GM18873 (cell line): Measurements from ENCODE around the gene ERN1.

ENCODE experiments used
- ATAC-seq: cut with Tn5 transposase; IDR thresholded peaks from one replicate; pipeline ENCODE4 v1.9.1; 2021; ENCODE audit warnings: mild to moderate bottlenecking, moderate library complexity, moderate number of reproducible peaks; ENCODE audit not compliant: unreplicated experiment, low FRiP score

Gene ERN1

DNA sequence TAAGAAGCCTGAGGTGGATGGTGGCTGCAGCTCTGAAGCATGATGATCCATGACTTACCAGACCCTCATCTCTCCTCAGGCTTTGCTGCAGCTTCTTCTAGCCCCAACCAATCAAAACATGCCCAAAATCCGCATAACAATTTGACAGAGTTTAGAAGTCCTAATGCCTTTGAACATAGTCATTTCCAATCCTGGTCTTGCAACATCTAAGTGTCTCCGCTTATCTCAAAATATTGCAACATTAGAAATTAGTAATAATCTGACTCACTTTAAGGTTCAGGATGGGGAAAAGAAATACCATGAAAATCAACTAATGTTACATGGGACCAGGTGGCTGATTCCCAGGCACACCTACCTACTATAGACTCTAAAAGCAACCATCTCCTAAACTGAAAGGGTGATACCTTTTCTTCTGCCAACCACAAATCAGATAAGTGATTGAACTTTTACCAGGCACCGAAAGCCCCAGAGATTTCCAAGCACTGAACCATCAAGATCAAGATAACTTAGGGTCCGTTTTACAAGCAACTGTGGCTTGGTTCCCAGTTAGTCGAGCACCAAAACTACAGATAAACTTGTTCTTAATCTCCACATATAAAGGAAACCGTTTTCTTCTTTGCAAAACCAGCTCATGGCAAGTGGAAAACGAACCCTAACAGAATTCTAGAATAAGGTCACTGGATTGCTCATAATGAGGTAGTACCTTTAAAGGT lies 14.0 kb downstream of the ERN1 start:
- ATAC-seq = no peak

DNA sequence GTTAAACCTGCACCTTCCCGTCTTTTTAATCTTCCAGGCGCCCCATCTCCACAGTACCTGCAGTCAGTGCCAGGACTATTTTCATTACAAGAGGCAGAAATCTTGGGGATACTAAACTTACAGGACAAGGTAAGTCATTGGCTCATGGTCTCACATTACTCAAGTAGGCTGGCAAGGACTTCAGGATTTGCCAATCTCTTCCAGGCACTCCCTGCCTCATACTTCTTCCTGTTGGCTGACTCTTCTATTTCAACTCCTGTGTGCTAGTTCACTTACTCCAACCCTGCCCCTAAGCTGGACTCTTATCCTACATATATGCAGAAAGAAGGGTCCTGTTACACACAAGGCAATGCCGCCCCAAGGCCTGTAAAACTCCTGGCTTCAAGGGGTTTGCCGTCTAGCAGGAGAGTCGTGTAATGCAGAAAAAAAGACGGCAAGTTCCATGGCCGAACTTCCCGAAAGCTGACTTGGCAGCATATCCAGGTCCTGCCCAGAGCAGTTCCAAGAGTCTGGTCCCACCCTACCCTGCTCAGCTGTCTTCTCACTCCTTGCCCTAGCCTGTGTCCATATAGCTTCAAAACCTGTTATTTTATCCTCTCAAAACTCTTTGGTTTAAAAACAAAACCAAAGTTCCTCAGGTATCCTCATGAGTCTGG lies 14.8 kb downstream of the ERN1 start:
- no peak for ATAC-seq

DNA sequence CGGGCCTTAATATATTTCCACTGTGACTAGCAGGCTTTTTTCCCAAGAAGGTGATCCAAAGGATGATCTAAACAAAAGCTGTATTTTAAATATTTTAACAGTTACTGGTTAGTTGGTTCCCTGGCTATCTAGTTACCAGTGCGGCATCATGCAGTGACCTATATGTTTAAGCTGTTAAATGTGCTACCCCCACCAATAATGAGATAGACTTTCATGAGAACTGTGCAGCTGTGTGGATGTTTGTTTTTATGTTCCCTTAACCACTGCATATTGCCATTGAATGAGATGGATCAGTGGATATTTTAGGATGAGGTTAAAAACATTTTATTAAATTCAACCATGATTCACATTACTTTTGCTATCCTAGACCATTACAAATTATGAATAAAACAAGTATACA lies 16.9 kb downstream of the ERN1 start:
- no peak for ATAC-seq

DNA sequence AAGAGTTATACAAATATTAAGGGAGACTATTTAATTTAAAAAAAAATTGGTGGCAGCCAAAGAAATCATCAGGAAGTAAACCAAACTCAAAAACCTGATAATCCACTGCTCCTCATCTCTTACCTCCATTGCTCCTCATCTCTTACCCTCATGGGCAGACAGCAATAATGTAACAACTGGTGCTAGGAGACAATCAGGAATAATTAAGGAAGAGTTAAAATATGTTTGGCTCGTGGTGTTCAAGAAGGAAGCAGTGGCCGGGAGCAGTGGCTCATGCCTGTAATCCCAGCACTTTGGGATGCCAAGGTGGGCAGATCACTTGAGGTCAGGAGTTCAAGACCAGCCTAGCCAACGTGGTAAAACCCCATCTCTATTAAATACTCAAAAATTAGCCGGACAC lies 18.1 kb downstream of the ERN1 start:
- no peak for ATAC-seq

DNA sequence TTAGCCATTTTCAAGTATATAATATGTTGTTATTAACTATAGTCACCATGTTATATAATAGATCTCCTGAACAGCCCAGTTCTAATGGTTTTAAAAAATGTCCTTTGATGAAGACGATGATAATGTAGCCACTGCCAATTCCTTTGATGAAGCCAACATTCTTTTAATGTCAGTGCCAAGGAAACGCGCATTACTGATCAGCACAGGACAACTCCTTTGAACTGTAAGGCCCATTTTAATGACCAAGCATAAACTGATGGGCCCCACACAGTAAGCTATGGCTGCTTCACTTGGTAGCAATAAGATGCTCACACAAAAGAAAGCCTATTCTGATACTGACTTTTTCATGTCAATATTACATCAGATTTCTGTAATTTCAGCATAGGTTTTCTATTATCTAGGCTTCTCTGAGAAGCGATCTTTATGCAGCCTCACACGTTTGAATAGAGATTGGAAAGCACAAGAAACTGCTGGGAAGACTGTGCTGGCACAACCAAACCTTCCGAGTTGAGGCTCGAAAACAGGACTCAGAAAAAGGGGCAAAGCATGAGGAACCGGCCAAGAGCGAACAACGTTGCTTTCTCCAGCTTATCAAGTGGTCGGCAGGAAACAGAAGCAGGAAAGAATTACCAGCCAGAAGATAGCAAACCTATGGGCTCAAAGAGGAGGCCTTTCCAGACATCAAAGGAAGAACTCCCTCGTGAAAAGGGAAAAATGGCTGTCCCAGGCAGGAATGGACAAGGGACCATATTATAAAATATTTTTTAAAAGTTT lies 19.4 kb downstream of the ERN1 start:
- ATAC-seq = no peak

DNA sequence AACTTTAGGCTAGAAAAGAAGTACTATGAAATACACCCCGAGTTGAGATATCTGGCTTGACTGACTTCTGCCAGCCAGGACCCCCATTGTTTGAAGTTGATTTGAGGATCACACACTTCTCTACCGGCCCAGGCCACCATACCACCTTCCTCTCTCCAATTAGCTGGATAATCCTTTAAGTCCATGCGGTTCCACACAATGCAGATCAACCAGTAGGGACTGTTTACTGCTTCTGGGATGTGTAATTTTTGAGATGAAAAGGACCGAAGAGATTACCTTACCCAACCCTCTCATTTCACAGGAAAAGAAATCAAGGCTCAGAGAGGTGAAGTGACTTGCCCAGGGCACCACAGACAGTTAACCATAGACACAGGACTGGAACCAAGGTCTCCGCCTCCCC lies 20.5 kb downstream of the ERN1 start:
- ATAC-seq = no peak

DNA sequence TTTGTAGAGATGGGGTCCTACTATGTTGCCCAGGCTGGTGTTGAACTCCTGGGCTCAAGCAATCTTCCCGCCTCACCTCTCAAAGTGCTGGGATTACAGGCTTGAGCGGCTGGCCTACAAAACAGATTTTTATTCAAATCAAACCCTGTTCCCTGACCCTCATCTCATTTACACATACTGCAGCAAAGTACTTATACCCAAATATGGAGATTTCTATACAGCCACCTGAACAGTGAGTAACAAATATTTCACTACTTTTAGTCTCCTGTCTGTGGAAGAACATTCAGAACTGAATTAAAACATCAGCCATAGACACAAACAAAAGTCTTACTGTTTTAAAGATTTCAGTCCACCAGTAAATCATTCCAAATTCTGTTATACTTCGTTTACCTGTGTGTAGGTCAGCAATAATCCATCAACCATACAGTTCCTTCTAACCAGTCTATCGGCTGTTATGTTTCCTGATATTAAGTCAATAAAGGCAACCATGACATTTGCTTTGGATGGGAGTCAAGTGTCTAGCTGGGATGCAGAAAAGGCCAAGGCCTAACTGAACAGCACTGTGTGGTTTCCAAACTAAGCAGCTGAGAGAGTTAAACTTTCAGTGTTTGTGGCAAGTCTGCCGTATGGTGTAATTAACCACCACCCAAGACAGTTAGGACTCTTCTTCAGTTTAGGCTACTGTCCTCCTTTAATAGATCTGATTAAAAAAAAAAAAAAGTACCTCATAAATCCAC lies 22.3 kb downstream of the ERN1 start:
- ATAC-seq = no peak

DNA sequence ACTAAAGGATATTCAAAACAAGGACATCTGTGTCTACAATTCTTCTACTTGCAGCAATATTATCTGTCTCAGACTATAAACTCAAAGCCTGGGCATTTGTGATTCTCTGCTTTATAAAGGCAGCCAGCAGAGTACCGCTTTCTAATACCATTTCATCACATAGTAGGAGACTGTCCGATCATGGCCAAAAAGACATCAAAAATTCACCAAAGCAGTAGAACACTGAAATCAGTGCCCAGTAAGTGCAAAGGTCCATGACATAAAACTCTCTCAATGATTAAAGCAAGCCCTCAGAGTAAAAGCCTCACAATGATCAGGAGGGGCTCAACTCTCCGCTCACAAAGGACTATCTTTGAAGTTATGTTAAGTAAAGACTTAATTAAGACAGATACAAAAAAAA lies 23.0 kb downstream of the ERN1 start:
- ATAC-seq = no peak

DNA sequence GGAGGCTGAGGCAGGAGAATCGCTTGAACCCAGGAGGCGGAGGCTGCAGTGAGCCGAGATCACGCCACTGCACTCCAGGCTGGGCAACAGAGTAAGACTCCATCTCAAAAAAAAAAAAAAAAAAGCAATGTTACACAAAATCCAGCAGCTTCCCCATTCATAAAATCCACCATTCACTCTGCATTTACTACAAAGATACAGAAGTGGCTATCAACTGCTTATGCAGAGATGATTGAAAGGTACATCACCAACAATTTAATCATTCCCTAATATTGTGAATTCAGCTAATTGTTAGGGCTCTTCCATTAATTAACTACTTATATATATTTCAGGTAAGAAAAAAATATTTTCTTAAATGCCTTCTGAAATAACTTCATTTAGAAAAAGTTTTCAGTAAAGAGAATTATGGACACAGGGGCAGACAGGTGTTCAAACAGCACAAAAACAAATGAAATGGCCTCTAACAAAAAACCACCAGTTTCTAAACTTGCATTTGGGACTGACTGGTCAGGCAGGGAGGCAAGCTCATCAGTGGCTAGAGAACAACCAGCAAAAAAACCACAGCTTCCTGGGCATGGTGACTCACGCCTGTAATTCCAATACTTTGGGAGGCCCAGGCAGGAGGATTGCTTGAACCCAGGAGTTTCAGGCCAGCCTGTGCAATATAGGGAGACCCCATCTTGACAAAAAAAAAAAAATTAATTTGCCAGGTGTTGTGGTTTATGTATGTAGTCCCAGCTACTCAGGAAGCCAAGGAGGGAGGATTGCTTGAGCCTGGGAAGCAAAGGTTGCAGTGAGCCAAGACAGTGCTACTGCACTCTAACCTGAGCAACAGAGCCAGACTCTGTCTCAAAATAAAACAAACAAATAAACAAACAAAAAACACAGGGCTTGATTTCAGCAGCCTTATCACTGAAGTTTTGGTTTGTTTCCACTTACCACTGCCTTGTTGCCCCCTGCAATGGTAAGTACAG lies 26.3 kb downstream of the ERN1 start:
- ATAC-seq = no peak

DNA sequence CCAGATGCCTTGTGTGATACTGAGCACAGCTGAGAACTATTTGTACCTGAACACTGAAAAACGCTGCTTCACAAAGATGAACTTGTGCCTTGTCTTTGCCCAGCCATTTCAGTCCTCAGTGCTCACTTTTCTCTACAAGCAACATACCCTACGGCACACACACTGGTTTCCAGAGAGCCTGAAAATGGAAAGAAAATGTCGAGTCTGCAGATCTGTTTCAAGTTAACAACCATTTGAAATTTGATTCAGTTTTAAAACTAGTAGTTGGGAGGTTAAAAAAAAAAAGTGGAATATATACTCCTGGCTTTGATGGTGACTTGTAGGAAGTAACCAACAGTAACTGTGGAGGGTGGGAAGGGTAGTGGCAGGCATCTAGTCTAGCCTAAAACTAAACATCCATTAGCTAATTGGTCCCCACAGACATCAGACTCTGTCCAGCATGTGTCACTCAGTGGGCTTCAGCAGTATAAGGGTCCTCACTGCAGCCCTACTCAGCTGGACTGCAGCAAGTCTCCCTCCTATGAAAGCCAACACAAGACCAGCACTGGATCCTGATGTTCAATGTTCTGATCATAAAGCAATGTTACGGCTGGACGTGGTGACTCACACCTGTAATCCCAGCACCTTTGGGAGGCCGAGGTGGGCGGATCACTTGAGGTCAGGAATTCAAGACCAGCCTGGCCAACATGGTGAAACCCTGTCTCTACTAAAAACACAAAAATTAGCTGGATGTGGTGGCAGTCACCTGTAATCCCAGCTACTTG lies 27.1 kb downstream of the ERN1 start:
- no peak for ATAC-seq

DNA sequence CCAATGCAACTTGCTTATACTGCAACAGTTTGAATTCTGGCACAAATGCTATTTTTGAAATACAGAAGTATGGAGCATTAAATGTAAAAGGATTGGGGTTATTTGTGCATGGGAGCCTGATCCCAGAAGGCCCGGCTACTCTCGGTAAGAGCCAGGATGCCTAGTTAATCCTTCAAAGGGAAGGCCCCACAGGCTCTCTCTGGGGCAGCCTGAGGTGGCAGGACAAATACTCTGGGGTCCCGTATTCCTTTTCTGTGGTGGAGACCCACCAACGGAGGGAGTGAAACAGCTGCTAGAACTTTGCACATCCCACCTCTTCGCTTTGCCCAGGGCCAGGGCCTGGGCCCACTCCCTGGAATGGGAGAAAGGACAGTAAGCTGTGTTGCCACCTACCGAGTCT lies 30.4 kb downstream of the ERN1 start:
- ATAC-seq = no peak

DNA sequence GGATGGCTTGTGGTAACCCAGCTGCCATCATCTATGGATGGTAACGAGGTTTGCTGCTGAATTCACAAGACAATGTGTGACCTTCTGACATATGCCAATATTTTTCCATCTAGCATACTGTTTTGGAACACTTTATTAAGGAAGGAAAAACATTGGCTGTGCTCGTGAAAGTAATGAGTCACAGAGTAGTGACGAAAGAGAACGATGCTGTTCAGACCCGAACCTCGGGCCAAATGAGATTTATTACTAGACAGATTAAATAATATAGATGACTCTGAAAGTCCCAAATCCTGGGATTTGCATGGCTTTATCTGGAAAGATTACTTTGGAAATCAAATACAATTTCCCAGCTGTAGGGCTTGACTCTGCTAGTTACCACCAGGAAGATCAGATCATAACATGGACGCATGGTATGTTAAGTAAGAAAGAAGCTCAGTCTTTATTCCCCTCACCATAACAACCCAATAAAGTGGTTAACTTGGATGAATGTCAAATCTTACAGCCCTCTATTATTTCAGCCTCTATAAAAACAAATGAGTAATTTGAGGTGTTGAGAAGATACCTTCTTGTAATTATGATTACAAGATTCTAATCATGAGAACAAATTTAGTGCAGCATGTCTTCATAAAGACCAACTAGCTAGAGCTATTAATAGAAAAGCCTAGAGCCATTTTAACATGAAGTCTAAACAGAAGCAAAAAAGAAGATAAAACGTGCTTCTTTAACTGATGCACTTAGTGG lies 32.6 kb downstream of the ERN1 start:
- ATAC-seq = no peak

DNA sequence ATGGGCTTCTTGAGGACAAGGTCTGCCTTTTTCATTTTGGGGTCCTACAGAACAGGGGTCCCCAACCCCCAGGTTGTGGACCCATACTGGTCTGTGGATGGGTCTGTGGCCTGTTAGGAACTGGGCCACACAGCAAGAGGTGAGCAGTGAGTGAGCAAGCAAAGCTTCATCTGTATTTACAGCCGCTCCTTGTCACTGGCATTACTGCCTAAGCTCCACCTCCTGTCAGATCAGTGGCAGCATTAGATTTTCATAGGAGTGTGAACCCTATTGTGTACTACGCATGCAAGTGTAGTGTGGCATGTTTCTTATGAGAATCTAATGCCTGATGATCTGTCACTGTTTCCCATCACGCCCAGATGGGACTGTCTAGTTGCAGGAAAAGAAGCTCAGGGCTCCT lies 33.9 kb downstream of the ERN1 start:
- no peak for ATAC-seq

DNA sequence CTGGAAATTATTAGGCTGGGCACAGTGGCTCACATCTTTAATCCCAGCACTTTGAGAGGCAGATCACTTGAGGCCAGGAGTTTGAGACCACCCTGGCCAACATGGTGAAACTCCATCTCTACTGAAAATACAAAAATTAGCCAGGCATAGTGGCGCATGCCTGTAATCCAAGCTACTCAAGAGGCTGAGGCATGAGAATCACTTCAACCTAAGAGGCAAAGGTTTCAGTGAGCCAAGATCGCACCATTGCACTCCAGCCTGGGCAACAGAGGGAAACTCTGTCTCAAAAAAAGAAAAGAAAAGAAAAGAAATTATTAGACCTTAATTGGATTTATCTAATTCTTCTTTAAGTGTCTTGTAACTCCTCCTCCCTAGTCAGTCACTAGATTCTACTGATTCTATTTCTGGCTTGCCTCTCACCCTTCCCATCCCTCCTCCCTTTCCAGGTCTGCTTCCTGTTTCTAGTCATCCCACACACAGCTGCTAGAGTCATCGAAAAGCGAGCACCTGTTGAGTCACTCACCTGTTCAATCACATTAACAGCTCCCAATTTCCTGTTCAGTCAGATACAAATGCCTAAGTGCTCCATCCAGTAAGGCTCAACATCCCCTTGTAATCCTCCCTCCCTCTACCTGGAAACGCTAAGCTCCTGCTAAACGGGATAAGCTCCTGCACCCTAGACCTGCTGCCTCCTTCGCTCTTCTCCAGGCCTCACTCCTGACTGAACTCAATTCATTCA lies 34.6 kb downstream of the ERN1 start:
- ATAC-seq = no peak

DNA sequence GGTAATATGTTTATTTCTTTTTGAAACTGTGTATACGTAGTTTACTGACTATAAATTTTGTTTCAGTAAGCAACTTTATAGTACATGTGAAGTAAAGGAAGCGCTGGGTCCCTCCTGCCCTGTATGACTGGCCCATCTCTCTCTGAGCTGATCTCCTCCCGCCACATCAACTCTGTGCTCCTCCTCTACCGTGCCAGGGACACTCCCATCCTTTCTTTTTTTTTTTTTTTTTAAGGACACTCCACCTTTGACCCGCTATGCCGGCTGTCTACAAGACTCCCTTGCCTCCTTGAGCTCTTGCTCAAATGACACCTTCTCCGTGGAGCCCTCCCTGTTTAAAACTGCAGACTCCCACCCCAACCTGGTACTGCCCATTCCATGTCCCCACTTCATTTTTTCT lies 35.5 kb downstream of the ERN1 start:
- ATAC-seq = no peak

DNA sequence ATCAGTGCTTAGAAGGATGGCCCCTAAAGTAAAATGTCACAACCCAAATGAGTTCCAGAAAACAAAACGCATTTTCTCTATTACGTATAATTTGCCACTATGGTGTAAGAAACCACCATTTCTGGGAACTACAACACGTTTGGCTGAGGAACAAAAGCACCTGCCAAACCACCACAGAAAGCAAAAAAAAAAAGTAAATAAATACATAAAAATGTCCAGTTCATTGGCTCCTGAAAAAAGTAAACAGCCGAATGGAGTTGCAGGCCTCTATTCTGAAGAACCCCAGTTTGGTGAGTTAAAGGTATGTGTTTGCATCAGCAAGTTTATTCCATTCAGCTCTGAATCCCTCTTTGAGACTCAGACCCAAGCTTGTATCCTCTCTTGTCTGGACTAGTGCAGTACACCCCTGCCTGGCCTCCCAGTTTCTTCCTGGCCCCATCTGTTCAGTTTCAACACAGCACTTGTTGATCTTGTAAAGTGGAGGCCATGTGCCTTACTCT lies 36.9 kb downstream of the ERN1 start:
- no peak for ATAC-seq

DNA sequence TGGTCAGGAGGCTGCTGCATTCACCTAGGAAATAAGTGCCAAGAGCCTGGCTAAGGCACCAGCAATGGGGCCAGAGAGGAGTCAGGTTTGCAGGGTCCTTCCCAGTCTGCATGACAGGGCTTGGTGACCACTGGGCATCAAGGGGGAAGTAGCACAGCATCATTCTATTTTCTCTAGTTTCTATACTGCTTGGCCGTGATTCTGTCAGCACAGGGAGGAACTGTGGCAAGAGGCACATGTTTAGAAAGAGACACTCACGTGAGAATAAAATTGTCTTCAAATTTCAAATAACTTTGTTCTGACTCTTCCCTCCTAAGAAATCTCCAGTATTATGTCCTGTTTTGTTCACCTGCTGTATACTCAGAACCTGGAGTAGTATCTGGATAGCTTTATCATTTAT lies 37.8 kb downstream of the ERN1 start:
- ATAC-seq = no peak

DNA sequence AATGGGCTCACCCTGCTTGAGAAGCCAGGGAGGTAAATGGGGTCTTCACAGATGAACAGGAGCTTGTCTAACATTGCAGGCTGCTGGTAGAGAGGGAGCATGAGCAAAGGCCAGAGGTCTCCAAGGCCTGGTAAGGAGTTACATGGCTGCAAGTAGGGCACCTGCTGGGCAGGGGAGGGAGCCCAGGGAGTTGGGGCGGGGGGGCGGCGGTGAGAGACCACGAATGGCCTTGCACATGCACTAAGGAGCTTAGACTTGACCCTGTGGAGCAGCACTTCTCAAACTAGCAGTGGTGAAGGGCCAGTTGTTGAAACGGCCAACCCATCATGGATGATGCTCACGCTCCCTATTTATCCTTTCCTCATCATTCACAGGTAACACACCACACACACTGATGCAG lies 38.4 kb downstream of the ERN1 start:
- ATAC-seq = no peak
